ENCODE results near the gene FBXO44.

Gene FBXO44

DNA sequence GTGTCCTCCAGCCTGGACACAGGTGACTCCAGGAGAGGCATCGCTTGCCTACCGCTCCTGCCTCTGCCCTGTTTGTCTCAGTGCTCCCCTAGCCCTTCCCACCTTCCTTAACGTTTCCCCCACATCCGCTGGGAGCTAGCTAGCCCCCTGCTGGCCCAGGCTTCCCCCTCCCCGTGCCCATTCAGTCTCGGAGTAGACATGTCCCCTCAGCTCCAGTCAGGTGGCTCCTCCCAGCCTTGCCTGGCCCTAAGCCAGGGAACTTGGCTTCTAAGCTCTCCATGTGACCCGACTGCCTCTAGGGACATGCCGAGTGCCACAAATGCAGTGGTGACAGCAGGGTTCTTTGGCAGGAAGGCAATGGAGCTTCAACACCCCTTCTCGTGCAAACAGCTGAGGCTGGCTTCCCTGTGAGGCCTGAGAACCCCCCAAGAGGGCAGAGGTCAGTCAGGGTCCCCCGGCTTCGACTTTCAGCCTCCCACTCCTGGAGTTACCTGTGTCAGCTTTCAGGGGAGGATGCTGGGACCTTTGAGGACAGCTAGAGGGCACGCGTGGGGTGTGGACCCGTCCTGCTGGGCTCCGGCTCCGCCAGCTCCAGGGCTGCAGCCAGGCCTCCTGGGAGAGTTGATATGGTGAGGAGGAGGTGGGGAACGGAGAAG lies 53.1 kb downstream of the FBXO44 start:
- DNase-seq (ENCODE audit: low read depth) = peak; percentile 30
- H3K4me3 ChIP-seq (ENCODE audit: low read depth, low read length) = no peak overlapping the region
- TF ChIP-seq, protein P1, sequence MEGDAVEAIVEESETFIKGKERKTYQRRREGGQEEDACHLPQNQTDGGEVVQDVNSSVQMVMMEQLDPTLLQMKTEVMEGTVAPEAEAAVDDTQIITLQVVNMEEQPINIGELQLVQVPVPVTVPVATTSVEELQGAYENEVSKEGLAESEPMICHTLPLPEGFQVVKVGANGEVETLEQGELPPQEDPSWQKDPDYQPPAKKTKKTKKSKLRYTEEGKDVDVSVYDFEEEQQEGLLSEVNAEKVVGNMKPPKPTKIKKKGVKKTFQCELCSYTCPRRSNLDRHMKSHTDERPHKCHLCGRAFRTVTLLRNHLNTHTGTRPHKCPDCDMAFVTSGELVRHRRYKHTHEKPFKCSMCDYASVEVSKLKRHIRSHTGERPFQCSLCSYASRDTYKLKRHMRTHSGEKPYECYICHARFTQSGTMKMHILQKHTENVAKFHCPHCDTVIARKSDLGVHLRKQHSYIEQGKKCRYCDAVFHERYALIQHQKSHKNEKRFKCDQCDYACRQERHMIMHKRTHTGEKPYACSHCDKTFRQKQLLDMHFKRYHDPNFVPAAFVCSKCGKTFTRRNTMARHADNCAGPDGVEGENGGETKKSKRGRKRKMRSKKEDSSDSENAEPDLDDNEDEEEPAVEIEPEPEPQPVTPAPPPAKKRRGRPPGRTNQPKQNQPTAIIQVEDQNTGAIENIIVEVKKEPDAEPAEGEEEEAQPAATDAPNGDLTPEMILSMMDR (IDR thresholded peaks at IDR 0.05; ENCODE audit: control insufficient read depth, extremely low read depth, insufficient read depth) = no peak

- no peak for DNase-seq (ENCODE audit: low read depth)
- no peak overlapping the region for H3K4me3 ChIP-seq (ENCODE audit: low read depth, low read length)
- TF ChIP-seq, protein P1 (IDR thresholded peaks at IDR 0.05; ENCODE audit: control insufficient read depth, extremely low read depth, insufficient read depth) = no peak
These were observed 54.1 kb downstream of the FBXO44 start for GRCh38 chr1:11708554-11709350.

GRCh38 chr1:11711490-11711889 lies 56.8 kb downstream of the FBXO44 start:
- no peak overlapping the region for H3K4me3 ChIP-seq (ENCODE audit: low read depth, low read length)
- no peak for DNase-seq (ENCODE audit: low read depth)
- TF ChIP-seq, protein P1 (IDR thresholded peaks at IDR 0.05; ENCODE audit: control insufficient read depth, extremely low read depth, insufficient read depth) = no peak

DNA sequence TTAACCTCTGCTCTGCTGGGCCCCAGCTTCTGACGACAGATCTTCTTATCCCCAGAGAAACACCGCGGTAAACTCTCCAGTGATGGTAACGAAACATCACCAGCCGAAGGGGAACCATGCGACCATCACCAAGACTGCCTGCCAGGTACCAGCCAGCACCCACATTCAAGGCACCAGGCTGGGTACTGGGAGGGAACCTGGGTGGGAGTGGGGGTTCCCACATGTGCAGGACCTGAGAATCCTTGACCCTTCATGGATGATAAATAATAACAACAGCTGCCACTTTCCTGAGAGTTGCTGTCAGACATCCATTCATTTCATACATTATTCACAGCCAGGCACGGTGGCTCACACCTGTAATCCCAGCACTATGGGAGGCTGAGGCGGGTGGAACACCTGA lies 57.6 kb downstream of the FBXO44 start:
- TF ChIP-seq, protein P1 (IDR thresholded peaks at IDR 0.05; ENCODE audit: control insufficient read depth, extremely low read depth, insufficient read depth) = no peak
- H3K4me3 ChIP-seq (ENCODE audit: low read depth, low read length) = no peak overlapping the region
- DNase-seq (ENCODE audit: low read depth) = no peak

Data from LNCaP clone FGC (cell line).